Measurements from ENCODE around the gene PAPSS1.

Gene PAPSS1

GRCh38 chr4:107619731-107620130, 100.3 kb downstream of the PAPSS1 start:
- no peak for DNase-seq

DNA sequence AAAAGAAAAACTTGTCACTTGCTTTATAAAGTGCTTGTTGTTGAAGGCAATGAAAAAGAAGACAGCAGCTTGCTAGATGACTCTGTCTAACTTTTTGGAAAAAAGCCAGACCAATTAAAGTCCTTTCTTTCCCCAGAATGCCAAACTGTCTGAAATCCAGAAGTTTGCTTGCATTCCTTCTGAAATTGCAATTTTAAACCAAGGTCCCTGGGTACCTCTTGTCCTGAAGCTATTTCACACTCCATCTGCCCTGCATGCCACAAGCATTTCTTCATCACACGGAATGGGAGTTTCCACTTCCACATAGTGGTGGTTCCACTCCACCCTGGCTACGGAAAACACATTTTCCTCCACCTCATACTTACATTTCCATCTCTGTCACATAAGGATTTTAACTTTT, 101.0 kb downstream of the PAPSS1 start:
- no peak for DNase-seq

- DNase-seq: no peak
Observed at GRCh38 chr4:107618656-107619055, 101.4 kb downstream of the PAPSS1 start.

GRCh38 chr4:107616838-107617389, 103.1 kb downstream of the PAPSS1 start:
- DNase-seq: no peak

GRCh38 chr4:107615809-107616208, 104.2 kb downstream of the PAPSS1 start:
- DNase-seq: no peak

- DNase-seq: no peak
Observed at GRCh38 chr4:107603430-107603829, 116.6 kb downstream of the PAPSS1 start.

DNA sequence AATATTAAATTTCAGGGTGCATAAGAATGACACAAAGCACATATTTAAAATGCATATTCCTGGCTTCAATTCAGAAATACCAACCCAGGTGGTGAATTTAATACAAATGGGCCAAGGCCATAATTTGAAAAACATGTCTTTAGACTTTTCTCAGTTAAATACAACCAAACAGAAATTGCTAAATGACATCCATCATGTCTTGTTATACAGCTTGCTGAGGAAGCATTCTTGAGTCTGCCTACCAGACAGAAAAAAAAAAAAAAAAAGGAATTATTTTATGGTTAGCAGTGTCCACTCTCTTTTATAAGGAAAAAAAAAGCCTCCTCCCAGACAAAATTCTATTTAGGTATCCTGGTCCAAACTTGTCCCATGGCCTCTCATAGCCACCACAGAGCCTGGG, 119.1 kb downstream of the PAPSS1 start:
- DNase-seq: no peak

DNA sequence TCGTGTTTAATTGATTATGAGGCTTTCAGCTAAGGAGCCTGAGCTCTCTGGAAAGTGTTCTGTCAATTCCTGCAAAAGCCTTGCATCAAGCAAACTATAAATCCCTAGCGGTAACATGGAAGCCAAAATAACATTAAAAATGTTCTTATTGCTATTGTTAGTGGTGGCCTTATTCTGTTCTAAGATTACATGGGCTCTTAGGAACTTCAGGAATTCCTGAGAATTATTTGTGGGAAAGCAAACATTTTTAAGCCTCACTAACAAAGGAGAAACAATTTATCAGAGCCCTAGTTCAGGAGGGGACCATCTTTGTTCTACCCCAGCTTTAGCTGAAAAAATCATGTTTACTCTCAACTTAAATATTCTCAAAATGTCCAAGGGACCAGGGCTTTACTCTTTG, 119.6 kb downstream of the PAPSS1 start:
- DNase-seq: no peak

GRCh38 chr4:107599841-107600240, 120.2 kb downstream of the PAPSS1 start:
- DNase-seq: no peak

DNA sequence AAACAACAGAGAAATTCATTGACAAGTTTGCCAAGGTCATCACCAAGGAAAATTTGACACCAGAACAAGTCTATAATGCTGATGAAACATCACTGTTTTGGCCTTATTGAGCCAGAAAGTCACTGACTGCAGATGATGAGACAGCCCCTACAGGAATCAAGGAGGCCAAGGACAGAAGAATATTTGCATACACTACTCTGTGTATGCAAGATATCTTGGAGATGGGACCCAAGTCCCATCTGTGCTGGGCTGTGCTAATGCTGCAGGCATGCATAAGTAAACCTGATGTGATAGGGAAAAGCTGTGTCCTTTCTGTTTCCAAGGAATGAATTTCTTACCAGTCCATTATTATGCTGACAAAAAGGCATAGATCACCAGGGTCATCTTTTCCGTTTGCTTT, 126.8 kb downstream of the PAPSS1 start:
- no peak for DNase-seq

GRCh38 chr4:107592519-107592918, 127.5 kb downstream of the PAPSS1 start:
- DNase-seq: no peak

- DNase-seq: no peak
Observed at GRCh38 chr4:107589269-107589668, 130.8 kb downstream of the PAPSS1 start.

DNA sequence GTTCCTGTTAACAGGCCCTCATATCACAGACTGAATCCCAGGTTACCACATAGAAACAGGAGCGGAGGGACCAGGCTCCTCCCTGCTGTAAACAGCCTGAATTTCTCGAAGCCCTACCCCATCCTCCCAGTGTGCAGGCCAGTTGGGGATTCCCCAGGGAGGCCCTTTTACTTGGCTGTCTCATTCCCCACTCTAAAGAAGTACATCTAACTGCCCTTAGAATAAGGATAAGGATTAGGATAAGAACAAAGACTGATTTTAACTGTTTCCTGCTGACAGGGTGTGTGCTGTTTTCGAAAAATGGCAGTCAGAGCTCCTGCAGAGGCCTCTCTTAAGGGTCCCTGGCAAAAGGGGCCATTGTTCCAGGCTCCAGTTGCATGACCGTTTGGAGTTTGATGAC, 133.7 kb downstream of the PAPSS1 start:
- DNase-seq: no peak

- no peak for DNase-seq
Observed at GRCh38 chr4:107579099-107579498, 140.9 kb downstream of the PAPSS1 start.

- DNase-seq: no peak
Observed at GRCh38 chr4:107578321-107578720, 141.7 kb downstream of the PAPSS1 start.

- DNase-seq: no peak
Observed at GRCh38 chr4:107577743-107578142, 142.3 kb downstream of the PAPSS1 start.

GRCh38 chr4:107575243-107575642, 144.8 kb downstream of the PAPSS1 start:
- no peak for DNase-seq

DNA sequence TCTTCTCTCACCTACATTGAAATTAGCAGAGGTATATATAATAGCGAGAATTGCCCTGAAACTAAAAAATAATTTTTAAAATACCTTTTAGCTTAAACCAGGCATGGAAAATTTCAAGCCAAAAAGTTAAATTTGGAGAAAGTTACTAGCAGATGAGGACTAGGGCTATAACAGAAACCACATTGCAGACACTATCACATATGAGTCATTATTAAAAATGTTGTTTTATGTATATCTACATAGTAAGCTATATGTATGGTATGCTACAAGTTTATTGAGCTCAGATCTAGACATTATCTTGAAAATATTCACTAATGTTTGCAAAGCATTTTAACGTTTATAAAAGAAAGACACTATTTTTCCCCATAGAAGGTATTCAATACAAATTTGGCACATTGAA, 147.8 kb downstream of the PAPSS1 start:
- no peak for DNase-seq

GRCh38 chr4:107570952-107571351, 149.1 kb downstream of the PAPSS1 start:
- DNase-seq: no peak

GRCh38 chr4:107564326-107564725, 155.7 kb downstream of the PAPSS1 start:
- no peak for DNase-seq
